Heart right ventricle (tissue), 16 donors: ENCODE results near the gene MAD1L1. TPM values are rescaled to one million over a fixed set of nuclear protein-coding genes. Genes with fewer than 3 reads are reported as not detected.

Source experiments
- ATAC-seq, 8 donors: fragments of 200-7000 bp; cut with Tn5 transposase; one replicate each; pipeline ENCODE4 v1.9.1; 2020; ENCODE audit warnings: mild to moderate bottlenecking in 8 of 8, moderate library complexity in 8 of 8, moderate number of reproducible peaks in 1 of 8
- DNase-seq, 2 donors: peaks; one replicate each; pipeline ENCODE4 v3.0.0-alpha.2; 2020
- H3K27ac ChIP-seq, 10 donors: fragments of 200-600 bp; sonication (generic) in 2 of 10; one replicate each; pipeline versions ENCODE4 v1.5.0 to v1.8.0; 2020 to 2022; ENCODE audit warnings: mild to moderate bottlenecking in 3 of 10
- H3K27me3 ChIP-seq, 7 donors: fragments of 200-600 bp; one replicate each; pipeline ENCODE4 v1.8.0; 2021 to 2022; ENCODE audit warnings: mild to moderate bottlenecking in 2 of 7
- H3K36me3 ChIP-seq, 9 donors: fragments of 200-600 bp; sonication (generic) in 1 of 9; one replicate each; pipeline versions ENCODE4 v1.5.0 to v1.8.0; 2020 to 2022; ENCODE audit warnings: mild to moderate bottlenecking in 2 of 9
- H3K4me1 ChIP-seq, 9 donors: fragments of 200-600 bp; sonication (generic) in 1 of 9; one replicate each; pipeline versions ENCODE4 v1.5.0 to v1.8.0; 2020 to 2022; ENCODE audit warnings: mild to moderate bottlenecking in 4 of 9
- H3K4me3 ChIP-seq, 10 donors: fragments of 200-600 bp; sonication (generic) in 2 of 10; one replicate each; pipeline versions ENCODE4 v1.5.0 to v1.8.0; 2020 to 2022; ENCODE audit warnings: mild to moderate bottlenecking in 7 of 10, moderate library complexity in 2 of 10
- H3K9me3 ChIP-seq, 11 donors: fragments of 200-600 bp in 10 of 11; sonication (generic) in 2 of 11; one replicate each; pipeline versions ENCODE4 v1.5.0 to v1.8.0; 2013 to 2022; ENCODE audit warnings: mild to moderate bottlenecking in 2 of 11, control low read depth in 1 of 11, moderate library complexity in 1 of 11
- CTCF ChIP-seq, 9 donors: fragments of 200-600 bp; sonication (generic) in 2 of 9; IDR thresholded peaks; one replicate each; pipeline versions ENCODE4 v1.5.0 to v1.8.0; 2021 to 2022; ENCODE audit warnings: antibody characterized with exemption in 9 of 9, mild to moderate bottlenecking in 5 of 9, moderate library complexity in 1 of 9
- WGBS, 2 donors: extraction: QIAGEN DNeasy Blood & Tissue Kit; methylation state at CpG; one replicate each; pipeline ENCODE4 v1.1.7; 2013; ENCODE audit warnings: inconsistent platforms in 1 of 2; 5-methylcytosine and 5-hydroxymethylcytosine counted together
- intact Hi-C, 10 donors: fragments of 100-400 bp; cut with DNase I; formaldehyde crosslinking; loops; one replicate each; pipeline versions ENCODE4 v1.11.1 to v1.14.2; 2022
- polyA plus RNA-seq, 2 donors: library from polyadenylated mRNA; stranded (reverse); fragments of 200-250 nt; gene quantifications; one replicate each; pipeline ENCODE4 v1.2.3, GENCODE V29; 2013
- total RNA-seq, 10 donors: library from RNA; stranded (reverse); fragmentation: NEBNext Ultra II Directional in 3 of 10; extraction: Animal tissue kit (Norgen Biotek cat#: 25700) in 3 of 10; gene quantifications; one replicate each; pipeline versions ENCODE4 v1.2.1 to v1.2.4, GENCODE V29; 2021 to 2023
- donor health status: Arrhythmogenic right ventricular cardiomyopathy.
- donor health status: ischemic (EF 13 %, LVEDD 7.1; RV severe dilation, severe dysfunction).
- donor health status: healthy with polysubstance abuse.
- donor health status: DM: no; HTN: yes; CAD: no.
- donor health status: DM: no; HTN: no; CAD: no.
- donor health status: ischemic (EF 25% LVEDD 6.9; RV normal size, moderate dysfunction).
- donor health status: ischemic (EF 25% LVEDD 5.7; RV mildly dilated, moderate dysfunction).
- donor health status: healthy.
- donor health status: DM: yes; HTN: yes; CAD: no.
- donor health status: Ischemic cardiomyopathy.
- donor health status: ischemic (EF 35%, LVEDD 5.7; RV mildly dilated, moderate dysfunction).
- donor health status: nonischemic (EF 11% LVEDD 7.7; RV severe dilation, severe dysfunction).
- donor health status: DM: yes; HTN: yes; CAD: no.
- donor health status: PGD.
- donor health status: ischemic (EF 29% LVEDD 5.4; RV normal size, mild dysfunction).
- donor health status: nonischemic (EF 23%, LVEDD 6.1; RV moderate dilation, normal function).

MAD1L1 gene
- total and polyA plus RNA-seq, 12 donors: 13.8 to 46.8 (median 20.2) TPM

- Histone ChIP-seq H3K27ac (no peak overlapping the region), H3K4me3 (no peak overlapping the region), H3K9me3 (no peaks in the 10 kb centered on the region), H3K36me3 (no peaks in the 10 kb centered on the region), H3K4me1 (peaks cover 0 to 19% (median 12%) of the 10 kb centered on the region in 9 donors), H3K27me3 (no peaks in the 10 kb centered on the region)
- 92 to 93% methylated on average over 30 of the region's 30 CpGs for WGBS, 2 donors
- TF ChIP-seq CTCF (IDR thresholded peaks at IDR 0.05): no peak
- intact Hi-C loops: loop anchor here in 1 of 10 donors (10.0 kb wide), 1 partner anchor 56 kb away; no protein-coding TSS in a partner anchor
- no peak for ATAC-seq
- DNase-seq: peak in 1 of 2 donors; percentile 6
Measured at GRCh38 chr7:1948887-1949680, 283.7 kb downstream of the MAD1L1 start.

- intact Hi-C loops: loop anchor here in 1 of 10 donors (10.0 kb wide), 1 partner anchor 56 kb away; no protein-coding TSS in a partner anchor
- 81 to 88% methylated on average over 20 of the region's 20 CpGs for WGBS, 2 donors
- peaks cover 0 to 25% (median 12%) of the 10 kb centered on the region in 9 donors for H3K4me1 ChIP-seq
- H3K9me3 ChIP-seq: no peaks in the 10 kb centered on the region
- TF ChIP-seq CTCF (IDR thresholded peaks at IDR 0.05): no peak
- H3K27me3 ChIP-seq: no peaks in the 10 kb centered on the region
- peak in 1 of 2 donors; percentile 10 for DNase-seq
- H3K27ac ChIP-seq: no peak overlapping the region
- no peak for ATAC-seq
- H3K4me3 ChIP-seq: no peak overlapping the region
- H3K36me3 ChIP-seq: no peaks in the 10 kb centered on the region
Measured at GRCh38 chr7:1948301-1948796, 284.4 kb downstream of the MAD1L1 start.

- WGBS, 2 donors: 89 to 91% methylated on average over 21 to 22 of the region's 22 CpGs
- H3K4me1 ChIP-seq: peaks cover 0 to 31% (median 12%) of the 10 kb centered on the region in 9 donors
- H3K27ac ChIP-seq: no peak overlapping the region
- TF ChIP-seq CTCF (IDR thresholded peaks at IDR 0.05): no peak
- H3K27me3 ChIP-seq: no peaks in the 10 kb centered on the region
- no peaks in the 10 kb centered on the region for H3K36me3 ChIP-seq
- no peaks in the 10 kb centered on the region for H3K9me3 ChIP-seq
- no peak overlapping the region for H3K4me3 ChIP-seq
- intact Hi-C loops: loop anchor here in 1 of 10 donors (10.0 kb wide), 1 partner anchor 57 kb away; no protein-coding TSS in a partner anchor
- DNase-seq: peak in 1 of 2 donors; percentile 9
- no peak for ATAC-seq
Measured at GRCh38 chr7:1947586-1948217, 285.0 kb downstream of the MAD1L1 start.

GRCh38 chr7:1946773-1947450 is 285.8 kb downstream of the MAD1L1 start:
- intact Hi-C loops: loop anchor here in 1 of 10 donors (10.0 kb wide), 1 partner anchor 58 kb away; no protein-coding TSS in a partner anchor
- no peaks in the 10 kb centered on the region for H3K27me3 ChIP-seq
- no peaks in the 10 kb centered on the region for H3K36me3 ChIP-seq
- TF ChIP-seq CTCF (IDR thresholded peaks at IDR 0.05): no peak
- DNase-seq: peak in 1 of 2 donors; percentile 7
- no peak overlapping the region for H3K4me3 ChIP-seq
- no peaks in the 10 kb centered on the region for H3K9me3 ChIP-seq
- WGBS, 2 donors: 93 to 95% methylated on average over 27 of the region's 27 CpGs
- no peak overlapping the region for H3K27ac ChIP-seq
- no peak for ATAC-seq
- peaks cover 5 to 39% (median 15%) of the 10 kb centered on the region in 9 donors for H3K4me1 ChIP-seq
